ENCODE data around the gene CRTAC1.
"Not testable (repeated sequence)": the region's sequence is repeated elsewhere in the genome, so short reads cannot be mapped to it uniquely, and the experiment has no call there.

The CRTAC1 gene

GRCh38 chr10:97842656-97843280 is 187.7 kb downstream of the CRTAC1 start:
- DNase-seq (ENCODE audit: low spot score): no peak

- not testable (repeated sequence) for DNase-seq (ENCODE audit: low spot score)
Observed at GRCh38 chr10:97842114-97842513, 188.3 kb downstream of the CRTAC1 start.

GRCh38 chr10:97841166-97841565 is 189.3 kb downstream of the CRTAC1 start:
- not testable (repeated sequence) for DNase-seq (ENCODE audit: low spot score)

- no peak for DNase-seq (ENCODE audit: low spot score)
Observed at GRCh38 chr10:97838091-97838490, 192.3 kb downstream of the CRTAC1 start.

GRCh38 chr10:97836446-97836845 is 194.0 kb downstream of the CRTAC1 start:
- no peak for DNase-seq (ENCODE audit: low spot score)

GRCh38 chr10:97831259-97831658 is 199.2 kb downstream of the CRTAC1 start:
- DNase-seq (ENCODE audit: low spot score): no peak

GRCh38 chr10:97830064-97830463 is 200.4 kb downstream of the CRTAC1 start:
- DNase-seq (ENCODE audit: low spot score): no peak

- no peak for DNase-seq (ENCODE audit: low spot score)
Observed at GRCh38 chr10:97828721-97829120, 201.7 kb downstream of the CRTAC1 start.

- no peak for DNase-seq (ENCODE audit: low spot score)
Observed at GRCh38 chr10:97827702-97828291, 202.6 kb downstream of the CRTAC1 start.

GRCh38 chr10:97826892-97827291 is 203.5 kb downstream of the CRTAC1 start:
- DNase-seq (ENCODE audit: low spot score): no peak

- DNase-seq (ENCODE audit: low spot score): no peak
Observed at GRCh38 chr10:97825020-97825760, 205.2 kb downstream of the CRTAC1 start.

- DNase-seq (ENCODE audit: low spot score): no peak
Observed at GRCh38 chr10:97823734-97824133, 206.7 kb downstream of the CRTAC1 start.

GRCh38 chr10:97822261-97822687 is 208.1 kb downstream of the CRTAC1 start:
- no peak for DNase-seq (ENCODE audit: low spot score)

GRCh38 chr10:97821308-97822038 is 208.9 kb downstream of the CRTAC1 start:
- DNase-seq (ENCODE audit: low spot score): peak; percentile 38

- DNase-seq (ENCODE audit: low spot score): no peak
Observed at GRCh38 chr10:97820096-97820704, 210.2 kb downstream of the CRTAC1 start.

GRCh38 chr10:97818572-97818971 is 211.8 kb downstream of the CRTAC1 start:
- DNase-seq (ENCODE audit: low spot score): no peak

- DNase-seq (ENCODE audit: low spot score): no peak
Observed at GRCh38 chr10:97816609-97817008, 213.8 kb downstream of the CRTAC1 start.

Data from iPS-NIHi11 (cell line).